Body of pancreas (tissue), 4 donors: ENCODE data around the gene LRRFIP1.

Experiments used
- CTCF ChIP-seq, 7 experiments: fragments of 450-650 bp in 4 of 7; fragments of 200-600 bp in 3 of 7; sonication (generic) in 3 of 7; IDR thresholded peaks; one replicate each; pipeline ENCODE4 v1.5.1; 2016 to 2019; ENCODE audit warnings: antibody characterized with exemption in 7 of 7
- POLR2A ChIP-seq, 3 donors: fragments of 450-650 bp; IDR thresholded peaks; one replicate each; pipeline ENCODE4 v1.6.1; 2016; ENCODE audit warnings: antibody characterized with exemption in 3 of 3, mild to moderate bottlenecking in 2 of 3

- no peak for TF ChIP-seq CTCF (IDR thresholded peaks at IDR 0.05)
- TF ChIP-seq POLR2A (IDR thresholded peaks at IDR 0.05), result no peak
Observed at GRCh38 chr2:237752761-237753165, 125.4 kb downstream of the LRRFIP1 start.
